Epithelial cell of proximal tubule (primary cell): ENCODE results near the gene LPIN2. TPM values are rescaled to one million over a fixed set of nuclear protein-coding genes. Genes with fewer than 3 reads are reported as not detected.

ENCODE experiments used
- DNase-seq: peaks from one replicate; pipeline ENCODE4 v3.0.0-alpha.2; 2011; ENCODE audit warnings: low read depth
- H3K4me3 ChIP-seq: 2 replicates; pipeline ENCODE4 v1.5.1; 2011; ENCODE audit warnings: low read depth, mild to moderate bottlenecking, low read length
- total RNA-seq: library from RNA; depleted of rRNA; stranded (reverse); fragments of >200 nt; gene quantifications from 2 replicates; pipeline ENCODE4 v1.2.3, GENCODE V29; 2015
- TF ChIP-seq, protein P1 (sequence below): conservative IDR thresholded peaks from 2 replicates; pipeline ENCODE4 v1.5.1; 2012; ENCODE audit warnings: low read depth, mild to moderate bottlenecking, low read length

The LPIN2 gene
- total RNA-seq, 1 donor from 2014 or later = 18.2 TPM

- H3K4me3 ChIP-seq = no peak overlapping the region
- TF ChIP-seq, protein P1, sequence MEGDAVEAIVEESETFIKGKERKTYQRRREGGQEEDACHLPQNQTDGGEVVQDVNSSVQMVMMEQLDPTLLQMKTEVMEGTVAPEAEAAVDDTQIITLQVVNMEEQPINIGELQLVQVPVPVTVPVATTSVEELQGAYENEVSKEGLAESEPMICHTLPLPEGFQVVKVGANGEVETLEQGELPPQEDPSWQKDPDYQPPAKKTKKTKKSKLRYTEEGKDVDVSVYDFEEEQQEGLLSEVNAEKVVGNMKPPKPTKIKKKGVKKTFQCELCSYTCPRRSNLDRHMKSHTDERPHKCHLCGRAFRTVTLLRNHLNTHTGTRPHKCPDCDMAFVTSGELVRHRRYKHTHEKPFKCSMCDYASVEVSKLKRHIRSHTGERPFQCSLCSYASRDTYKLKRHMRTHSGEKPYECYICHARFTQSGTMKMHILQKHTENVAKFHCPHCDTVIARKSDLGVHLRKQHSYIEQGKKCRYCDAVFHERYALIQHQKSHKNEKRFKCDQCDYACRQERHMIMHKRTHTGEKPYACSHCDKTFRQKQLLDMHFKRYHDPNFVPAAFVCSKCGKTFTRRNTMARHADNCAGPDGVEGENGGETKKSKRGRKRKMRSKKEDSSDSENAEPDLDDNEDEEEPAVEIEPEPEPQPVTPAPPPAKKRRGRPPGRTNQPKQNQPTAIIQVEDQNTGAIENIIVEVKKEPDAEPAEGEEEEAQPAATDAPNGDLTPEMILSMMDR = no peak
These were observed 2.3 kb upstream of the LPIN2 start for GRCh38 chr18:3015204-3015592.

GRCh38 chr18:3014503-3015203 is 1.7 kb upstream of the LPIN2 start:
- H3K4me3 ChIP-seq = no peak overlapping the region
- TF ChIP-seq, protein P1 = no peak
- DNase-seq = no peak

More at GRCh38 chr18:3015204-3015592, 2.3 kb upstream of the LPIN2 start:
- DNase-seq = no peak

DNA sequence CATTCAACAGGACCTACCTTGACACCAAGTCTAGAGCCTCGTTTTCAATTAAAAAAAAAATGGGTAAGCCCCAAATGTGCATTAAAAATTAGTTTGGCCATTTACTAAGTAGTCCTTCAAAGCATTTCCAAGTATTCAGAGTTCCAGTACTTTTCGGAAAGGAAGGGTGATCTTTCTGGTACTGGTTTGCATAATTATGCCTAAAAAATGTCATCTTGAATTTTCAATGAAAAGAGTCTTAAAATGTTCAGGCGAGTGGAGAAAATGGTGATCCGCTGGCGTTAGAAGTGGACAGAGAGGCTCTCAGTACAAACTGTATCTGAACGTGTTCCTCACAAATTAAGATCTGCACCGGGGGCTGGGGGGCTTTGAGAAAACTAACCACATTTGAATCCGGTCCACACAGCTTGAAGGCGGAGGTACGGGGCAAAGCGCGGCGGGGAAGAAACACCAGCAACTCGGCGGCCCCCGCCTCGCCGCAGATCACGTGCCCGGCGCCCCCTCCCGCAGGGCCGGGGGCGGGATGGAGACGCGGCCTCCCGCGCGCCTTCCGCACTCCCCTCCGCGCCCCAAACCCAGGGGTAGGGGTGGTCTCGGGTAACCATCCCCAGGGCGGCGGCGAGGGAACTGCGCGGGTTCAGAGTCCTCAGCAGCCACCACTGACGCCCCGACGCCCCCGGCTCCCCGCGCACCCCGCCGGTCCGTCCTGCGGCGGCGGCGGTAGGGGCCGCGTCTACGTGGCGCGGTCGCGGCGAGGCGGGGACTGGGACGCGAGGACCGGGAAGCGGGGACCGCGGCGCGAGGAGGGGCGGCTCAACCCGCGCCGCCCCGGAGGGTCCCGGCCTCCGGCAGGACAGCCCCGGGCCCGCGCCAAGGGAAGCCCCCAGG is 564 bp downstream of the LPIN2 start:
- DNase-seq = no peak
- TF ChIP-seq, protein P1 = no peak
- peak overlapping the region; percentile 74 for H3K4me3 ChIP-seq

DNA sequence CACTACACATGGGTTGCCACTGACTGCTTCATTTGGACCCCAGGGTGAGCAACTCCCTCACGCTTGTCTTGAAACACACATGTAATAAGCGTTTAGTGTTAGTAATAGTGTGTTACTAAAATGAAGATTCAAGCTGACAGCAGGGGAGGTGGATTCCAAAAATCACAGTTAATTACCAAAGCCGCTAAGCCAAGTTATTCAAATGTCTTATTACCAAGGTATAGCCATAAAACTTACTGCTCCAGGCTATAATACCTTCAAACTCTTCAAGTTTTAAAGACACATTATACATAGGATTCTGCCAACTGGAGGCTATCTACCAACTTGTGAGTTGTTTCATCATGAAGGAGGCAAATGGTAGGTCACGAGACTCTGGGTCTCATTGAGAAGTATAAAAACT is 2.9 kb downstream of the LPIN2 start:
- TF ChIP-seq, protein P1 = no peak
- H3K4me3 ChIP-seq = no peak overlapping the region
- no peak for DNase-seq

GRCh38 chr18:3008541-3008940 is 4.4 kb downstream of the LPIN2 start:
- no peak for DNase-seq
- TF ChIP-seq, protein P1 = no peak
- no peak overlapping the region for H3K4me3 ChIP-seq

GRCh38 chr18:3007491-3007890 is 5.5 kb downstream of the LPIN2 start:
- no peak overlapping the region for H3K4me3 ChIP-seq
- DNase-seq = no peak
- TF ChIP-seq, protein P1 = no peak
